GM21447 (cell line): Measurements from ENCODE around the gene PRICKLE2.
"Not testable (repeated sequence)": the region's sequence is repeated elsewhere in the genome, so short reads cannot be mapped to it uniquely, and the experiment has no call there.

Experiments
- ATAC-seq: cut with Tn5 transposase; IDR thresholded peaks from one replicate; pipeline ENCODE4 v1.9.1; 2021; ENCODE audit not compliant: unreplicated experiment

The PRICKLE2 gene

DNA sequence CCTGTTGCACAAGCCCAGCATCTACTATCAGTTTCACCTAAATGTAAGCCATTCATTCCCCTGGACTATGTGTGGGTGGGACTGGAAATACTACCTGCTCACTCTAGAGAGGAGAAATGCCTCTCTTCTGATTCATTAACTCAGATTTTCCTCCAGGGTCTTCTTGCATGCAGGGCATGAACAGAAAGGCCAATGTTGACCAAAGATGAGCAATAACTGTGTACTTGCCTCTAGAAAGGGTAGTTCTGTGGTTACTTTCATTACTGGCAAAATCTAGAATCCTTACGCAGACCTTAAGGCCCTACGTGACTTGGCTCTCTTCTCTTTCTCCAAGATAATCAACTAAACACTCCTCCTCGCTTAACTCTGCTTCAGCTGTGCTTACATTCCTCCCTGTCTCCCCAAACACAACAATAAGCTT is 120.6 kb downstream of the PRICKLE2 start:
- no peak for ATAC-seq

DNA sequence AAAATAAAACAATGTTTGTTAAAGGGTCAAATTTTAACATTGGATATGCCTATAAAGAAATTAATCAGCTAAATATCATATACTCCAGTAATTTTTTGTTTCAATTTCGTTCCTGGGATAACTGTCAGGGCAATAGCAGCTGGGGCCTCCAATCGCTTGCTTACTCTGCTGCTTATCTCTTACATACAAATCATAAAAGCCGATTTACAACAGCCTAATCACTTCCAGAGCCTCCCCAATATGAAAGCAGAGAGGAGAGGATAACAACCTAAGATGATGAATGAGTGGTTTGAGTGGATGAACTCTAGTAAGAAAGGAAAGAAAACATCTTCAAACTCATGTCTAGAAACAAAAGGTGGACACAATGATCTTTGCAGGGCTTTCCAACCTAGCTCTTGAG is 121.3 kb downstream of the PRICKLE2 start:
- ATAC-seq, result no peak

DNA sequence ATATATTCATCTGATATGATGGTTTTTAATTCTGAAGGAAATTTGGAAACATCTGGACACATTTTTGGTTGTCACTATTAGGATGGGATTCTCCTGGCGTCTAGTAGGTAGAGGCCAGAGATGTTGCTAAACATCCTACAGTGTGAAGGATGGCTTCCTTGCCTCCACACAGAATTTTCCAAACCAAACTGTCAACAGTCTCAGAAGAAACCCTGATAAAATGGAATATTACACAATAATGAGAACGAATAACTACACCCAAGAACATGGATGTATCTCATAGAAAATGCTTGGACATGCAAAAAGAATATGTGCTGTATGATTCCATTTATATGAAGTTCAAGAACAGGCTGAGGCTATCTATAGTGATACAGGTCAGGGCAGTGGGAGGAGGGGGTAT is 122.1 kb downstream of the PRICKLE2 start:
- no peak for ATAC-seq

DNA sequence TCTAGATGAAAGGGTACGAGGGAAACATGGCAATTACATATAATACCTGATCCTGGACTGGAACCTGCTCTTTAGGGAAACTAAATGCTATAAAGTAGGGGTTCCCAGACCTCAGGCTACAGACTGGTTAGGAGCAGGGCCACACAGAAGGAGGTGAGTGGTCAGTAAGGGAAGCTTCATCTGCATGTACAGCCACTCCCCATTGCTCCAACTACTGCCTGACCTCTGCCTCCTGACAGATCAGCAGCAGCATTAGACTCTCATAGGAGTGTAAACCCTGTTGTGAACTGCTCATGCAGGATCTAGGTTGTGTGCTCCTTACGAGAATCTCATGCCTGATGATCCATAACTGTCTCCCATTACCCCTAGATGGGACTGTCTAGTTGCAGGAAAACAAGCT is 123.1 kb downstream of the PRICKLE2 start:
- ATAC-seq, result no peak

DNA sequence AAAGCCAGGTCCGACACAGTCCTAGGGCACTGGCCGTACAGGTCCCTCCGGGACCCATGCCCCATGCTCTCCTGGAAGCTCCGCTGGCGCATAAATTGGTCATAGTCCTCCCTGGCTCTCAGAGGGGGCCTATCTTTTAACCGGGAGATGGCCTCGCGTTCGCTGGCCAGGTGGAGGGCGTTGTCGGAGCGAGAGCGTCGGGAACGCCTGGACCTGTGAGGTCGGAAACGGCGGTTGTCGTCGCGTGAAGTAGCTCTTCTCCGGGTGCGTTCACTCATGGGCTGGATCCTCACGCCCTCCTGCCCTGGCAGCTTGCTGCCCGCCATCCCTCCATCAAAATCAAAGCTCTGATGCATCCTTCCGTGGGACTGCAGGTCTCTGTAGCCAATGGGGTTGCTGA is 126.0 kb downstream of the PRICKLE2 start:
- ATAC-seq, result no peak

DNA sequence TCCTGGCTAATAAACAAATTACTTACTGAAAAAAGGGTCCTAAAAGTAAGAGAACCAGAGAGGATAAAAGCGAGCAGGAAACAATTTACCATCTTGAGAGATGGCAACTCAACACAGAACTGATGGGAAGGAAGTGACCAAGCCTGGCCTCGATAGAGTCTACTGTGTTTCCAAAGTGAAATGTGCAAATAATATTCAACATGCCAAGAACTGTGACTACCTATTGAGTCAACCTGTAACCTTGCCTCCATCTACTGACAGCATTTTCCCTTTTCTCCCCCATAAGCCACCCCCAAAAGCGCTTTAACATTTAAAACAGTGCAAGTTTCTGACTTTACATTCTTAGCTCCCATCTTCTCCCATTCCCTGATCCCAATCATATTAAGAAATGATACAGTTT is 126.6 kb downstream of the PRICKLE2 start:
- no peak for ATAC-seq

DNA sequence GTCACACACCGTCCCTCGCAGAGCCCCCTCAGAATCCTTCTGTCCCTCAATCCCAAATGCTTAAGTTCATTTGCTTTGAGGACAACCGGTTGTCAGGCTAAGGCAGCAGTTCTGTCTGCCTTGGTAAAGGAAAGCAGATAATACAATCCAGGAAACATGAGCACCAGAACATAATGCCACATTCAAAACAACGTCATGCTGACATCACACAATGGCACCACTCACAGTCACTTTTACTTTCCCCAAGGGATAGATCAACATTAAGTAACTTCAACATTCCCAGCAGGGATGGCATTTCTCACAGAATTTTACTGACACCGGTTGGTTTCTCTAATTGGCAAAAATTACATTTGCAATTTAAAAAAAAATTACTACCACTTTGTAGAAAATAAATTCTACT is 127.3 kb downstream of the PRICKLE2 start:
- ATAC-seq, result no peak

DNA sequence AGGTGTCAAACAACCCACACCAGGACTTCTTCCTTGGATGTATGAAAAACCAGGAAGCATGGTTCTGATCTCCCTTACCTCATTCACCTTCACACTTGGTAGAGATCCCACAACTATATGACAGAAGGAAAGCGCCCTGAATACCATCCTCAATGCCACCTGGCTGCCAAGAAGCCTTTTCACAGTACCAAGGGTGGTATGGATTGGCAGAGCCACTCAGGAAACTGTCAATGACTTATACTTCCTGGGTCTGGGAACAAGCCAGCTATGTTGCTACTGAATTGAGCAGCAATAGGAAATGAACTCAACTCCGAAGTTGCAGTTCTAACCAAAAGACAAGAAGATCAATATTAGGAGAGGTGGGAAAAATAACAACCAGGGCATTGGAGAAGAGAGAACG is 129.5 kb downstream of the PRICKLE2 start:
- ATAC-seq, result no peak

DNA sequence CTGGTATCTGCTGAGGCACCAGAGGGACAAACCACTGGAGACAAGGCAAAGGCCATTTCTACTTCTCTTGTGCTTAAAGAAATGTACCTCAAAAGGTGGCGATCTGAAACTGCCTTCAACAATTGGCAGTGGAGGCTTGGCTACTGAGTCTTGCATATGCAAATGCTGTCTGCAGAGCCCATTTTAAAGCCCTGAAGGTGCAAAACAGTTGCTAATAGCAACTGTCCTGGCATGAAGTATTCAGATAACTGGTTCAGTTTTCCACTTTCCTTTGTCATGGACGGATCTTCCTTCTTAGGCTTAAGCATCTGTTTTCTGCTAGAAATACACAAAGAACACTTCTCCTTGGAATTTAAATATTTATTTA is 130.6 kb downstream of the PRICKLE2 start:
- ATAC-seq, result no peak

DNA sequence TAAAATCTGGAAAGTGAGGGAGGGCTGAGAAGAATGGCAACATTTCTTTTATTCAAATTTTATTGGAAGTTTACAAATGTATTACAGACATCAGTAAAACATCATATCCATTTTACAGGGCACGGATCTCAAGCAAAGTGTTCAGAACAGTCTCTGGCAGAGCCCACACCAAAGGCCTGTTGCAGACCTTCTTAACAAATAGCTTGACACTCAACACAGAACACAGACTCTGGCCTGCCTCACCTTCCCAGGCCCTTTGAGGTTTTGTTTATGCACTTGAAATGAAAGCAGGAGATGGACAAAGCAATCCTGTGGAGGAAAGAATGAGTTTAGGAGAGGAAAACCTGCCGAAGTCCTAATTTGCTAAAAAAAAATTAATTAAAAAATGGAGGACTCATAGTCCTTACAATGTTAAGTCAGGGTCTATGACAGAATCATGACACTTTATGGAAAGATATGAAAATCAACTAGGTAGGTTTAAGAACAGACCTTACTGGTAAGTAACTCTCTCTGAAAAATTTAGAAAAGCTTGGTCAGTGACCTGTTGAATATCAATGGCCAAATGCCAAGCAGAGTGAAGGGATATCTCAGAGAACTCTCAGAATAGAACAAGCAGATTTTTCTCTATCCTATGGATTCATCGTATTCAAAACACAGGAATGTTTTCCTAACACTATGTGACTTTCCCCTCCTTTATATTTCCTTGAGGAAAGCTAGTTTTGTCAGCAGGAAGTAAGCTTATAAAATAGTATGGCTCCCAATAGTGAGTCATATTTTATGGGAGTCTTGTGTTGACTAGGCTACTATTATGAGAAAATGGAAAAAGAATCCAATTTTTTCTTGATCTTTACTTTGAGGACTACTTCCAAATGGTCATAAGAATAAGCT is 131.2 kb downstream of the PRICKLE2 start:
- ATAC-seq, result no peak

DNA sequence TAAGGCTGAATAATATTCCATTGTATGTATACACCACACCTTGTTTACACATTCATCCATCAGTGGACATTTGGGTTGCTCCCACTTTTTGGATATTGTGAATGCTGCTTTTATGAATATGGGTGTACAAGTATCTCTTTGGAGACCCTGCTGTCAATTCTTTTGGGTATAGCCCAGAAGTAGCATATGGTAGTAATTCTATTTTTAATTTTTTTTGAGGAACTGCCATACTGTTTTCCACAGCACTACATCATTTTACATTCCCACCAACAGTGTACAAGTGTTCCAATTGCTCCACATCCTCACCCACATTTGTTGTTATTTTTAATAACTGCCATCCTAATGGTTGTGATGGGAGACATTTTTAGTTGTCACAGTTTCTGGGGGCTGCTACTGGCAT is 132.1 kb downstream of the PRICKLE2 start:
- ATAC-seq, result no peak

DNA sequence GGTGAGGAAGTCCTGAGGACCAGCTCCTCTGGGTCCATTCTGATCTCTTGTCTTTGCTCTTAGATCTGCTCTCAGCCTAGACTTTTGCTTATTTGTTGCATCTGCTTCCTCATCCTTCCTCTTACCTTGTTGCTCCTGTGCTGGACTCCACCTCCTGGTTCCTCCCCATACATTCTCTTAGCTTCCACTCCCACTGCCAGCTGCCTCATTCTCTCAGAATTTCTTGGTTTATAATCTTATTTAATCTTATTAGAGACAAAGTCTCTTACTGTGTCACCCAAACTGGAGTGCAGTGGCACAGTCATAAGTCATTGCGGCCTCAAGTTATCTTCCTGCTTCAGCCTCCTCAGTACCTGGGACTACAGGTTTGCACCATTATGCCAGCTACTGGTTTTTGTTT is 133.8 kb downstream of the PRICKLE2 start:
- no peak for ATAC-seq

DNA sequence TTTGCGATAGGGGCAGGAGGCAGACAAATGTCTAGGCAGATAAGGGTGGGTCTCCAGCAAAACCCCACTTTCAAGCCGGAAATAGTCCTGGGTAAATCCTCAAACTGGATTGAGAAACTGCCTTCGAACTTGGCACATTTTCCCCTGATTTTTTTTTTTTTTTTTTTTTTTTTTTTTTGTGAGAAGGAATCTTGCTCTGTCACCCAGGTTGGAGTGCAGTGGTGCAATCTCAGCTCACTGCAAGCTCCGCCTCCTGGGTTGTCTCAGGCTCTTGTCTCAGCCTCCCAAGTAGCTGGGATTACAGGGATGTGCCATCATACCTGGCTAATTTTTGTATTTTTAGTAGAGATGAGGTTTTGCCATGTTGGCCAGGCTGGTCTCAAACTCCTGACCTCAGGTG is 135.9 kb downstream of the PRICKLE2 start:
- ATAC-seq, result not testable (repeated sequence)

DNA sequence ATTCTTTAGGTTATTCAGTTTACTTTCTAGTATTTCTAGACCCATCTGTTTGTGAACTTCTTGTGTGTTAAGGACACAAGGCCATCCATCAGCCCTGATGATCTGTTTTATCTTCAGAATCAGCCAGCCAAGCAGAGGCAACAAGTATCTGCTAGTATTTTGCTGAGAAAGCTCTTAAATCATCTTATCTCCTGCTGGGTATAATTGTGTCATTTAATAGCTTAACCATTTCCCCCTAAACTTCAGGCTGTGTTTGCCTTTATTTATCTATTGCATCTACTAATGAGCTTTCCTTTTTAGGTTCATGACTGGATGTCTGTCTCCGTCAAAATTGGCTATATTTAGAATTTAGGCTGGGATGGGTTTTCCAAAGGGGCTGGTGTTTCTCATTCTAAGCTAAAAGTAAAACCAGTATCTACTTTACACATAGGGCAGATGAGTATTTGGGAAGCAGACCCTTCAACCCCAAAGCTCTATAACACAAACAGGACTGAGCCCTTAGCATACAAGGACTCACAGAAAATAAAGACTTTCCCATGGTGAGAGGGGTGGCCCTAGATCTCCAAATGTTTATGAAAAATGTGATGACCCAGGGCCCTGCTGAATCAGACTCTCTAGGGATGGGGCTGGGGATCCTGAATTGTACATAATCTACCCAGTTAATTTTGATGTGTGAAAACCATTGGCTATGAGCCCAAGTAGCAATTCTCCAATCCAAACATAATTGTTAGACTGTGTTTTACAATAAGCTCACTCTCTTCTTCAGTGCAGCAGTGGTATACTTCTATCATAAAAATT is 136.7 kb downstream of the PRICKLE2 start:
- ATAC-seq, result no peak

DNA sequence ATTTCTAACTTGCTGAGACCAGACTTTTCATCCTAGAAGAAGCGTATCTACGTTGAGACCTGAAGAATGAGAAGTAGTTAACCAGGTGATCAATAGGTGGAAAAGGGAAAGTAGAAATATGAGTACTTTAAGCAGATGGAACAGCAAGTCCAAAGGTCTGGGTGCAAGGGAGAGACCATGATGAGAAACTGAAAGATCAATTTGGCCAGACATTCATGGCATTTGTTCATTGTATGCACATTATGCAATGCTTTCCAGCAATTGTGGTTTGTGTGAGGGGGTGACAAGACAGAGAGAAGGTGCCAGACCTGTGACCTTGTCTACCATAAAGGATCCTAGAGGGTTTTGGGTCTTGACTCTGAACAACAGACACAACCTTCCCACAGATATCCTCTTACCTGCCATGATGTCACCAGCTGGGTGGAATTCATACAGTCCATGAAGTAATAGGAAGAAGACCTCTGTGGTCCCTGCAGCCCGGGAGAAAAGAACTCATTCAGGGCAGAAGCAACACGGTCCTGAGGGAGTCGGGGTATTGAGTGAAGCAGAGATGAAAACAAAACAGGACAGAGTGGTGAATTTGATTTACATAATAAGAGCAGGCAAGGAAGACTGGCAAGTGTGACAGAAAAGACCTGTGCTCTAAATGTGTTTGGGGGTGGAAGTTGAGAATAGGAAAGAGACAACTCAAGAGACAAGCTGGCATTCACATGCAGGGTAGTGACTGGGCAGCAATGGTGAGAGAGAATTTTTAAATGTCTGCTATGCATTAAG is 138.6 kb downstream of the PRICKLE2 start:
- no peak for ATAC-seq

DNA sequence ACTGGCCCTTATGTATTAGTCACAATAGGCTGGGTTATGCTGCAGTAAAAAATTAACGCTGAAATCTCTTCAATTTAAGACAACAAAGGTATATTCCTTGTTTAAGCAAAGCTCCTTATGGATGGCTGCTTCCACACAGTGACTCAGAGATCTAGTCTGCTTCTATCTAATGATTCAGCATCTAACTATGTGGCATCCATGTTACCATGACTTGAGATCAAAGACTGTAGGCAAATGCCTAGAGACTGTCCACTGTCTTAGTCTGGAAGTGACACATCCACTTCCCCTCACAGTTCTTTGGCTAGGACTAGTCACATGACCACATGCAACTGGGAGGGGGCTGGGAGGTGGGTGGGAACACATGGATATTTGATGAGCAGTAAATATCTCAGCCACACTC is 140.6 kb downstream of the PRICKLE2 start:
- ATAC-seq, result no peak

DNA sequence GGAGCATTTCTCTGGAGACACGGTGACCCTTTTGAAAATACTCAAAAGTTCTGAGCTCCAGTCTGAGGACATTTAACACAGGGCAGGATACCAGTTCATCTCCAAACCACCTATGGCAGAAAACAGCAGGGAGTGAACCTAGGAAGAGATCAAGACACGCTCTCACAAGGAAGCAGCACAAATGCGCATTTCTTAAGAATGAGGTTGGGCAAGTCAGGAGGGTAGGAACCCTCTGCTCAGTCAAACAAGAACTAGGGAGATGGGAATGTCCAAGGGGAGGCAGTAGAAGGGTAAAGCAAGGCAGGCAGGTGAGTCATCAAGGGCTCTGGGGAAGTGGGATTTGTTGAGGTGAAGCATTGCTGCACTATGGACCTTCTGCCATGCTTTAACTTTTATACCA is 141.7 kb downstream of the PRICKLE2 start:
- ATAC-seq, result no peak

DNA sequence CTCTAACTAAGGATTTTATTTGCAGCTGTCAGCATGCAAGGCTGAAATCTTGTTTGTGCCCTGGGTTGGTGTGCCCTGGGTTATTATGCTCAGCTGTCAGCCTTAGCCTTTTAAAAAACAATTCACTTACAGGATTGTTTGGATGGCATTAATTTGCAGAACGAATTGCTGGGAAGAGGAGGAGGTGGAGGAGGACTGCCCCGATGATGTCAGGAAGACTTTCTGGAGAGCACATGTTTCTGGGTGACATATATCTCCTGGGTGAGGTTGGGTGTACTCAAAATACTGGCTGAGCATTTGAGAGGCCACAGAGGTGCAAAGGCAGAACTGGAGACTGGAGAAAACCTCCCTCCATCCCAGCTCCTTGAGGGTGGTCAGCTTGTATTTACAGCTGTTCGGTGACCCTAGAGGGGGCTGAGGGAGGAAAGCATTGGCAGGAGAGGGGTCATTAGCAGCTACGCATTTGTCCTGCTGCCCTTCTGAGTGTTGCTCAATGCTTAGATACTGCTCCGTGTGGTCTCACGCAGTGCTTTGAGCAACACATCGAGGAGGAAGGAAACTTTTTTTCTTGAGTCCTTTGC is 142.2 kb downstream of the PRICKLE2 start:
- ATAC-seq, result no peak

DNA sequence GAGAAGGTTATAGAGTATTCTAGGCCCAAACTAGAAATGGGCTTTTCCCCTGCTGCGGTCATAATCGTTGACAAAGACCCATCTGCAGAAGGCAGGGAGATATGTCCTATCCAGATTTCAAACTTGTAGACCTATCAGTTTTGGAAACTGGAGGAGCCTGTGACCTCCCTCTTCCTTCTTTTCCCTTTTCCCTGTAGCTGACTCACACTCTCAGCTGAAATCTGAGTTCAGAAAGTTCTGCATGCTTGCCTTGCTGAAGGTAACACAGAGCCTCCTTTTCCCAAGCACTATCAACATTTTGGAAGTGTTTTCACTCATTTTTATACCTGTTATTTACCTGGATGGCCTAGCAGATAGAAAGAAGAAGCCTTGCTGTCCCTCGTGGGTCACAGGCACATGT is 142.9 kb downstream of the PRICKLE2 start:
- no peak for ATAC-seq

DNA sequence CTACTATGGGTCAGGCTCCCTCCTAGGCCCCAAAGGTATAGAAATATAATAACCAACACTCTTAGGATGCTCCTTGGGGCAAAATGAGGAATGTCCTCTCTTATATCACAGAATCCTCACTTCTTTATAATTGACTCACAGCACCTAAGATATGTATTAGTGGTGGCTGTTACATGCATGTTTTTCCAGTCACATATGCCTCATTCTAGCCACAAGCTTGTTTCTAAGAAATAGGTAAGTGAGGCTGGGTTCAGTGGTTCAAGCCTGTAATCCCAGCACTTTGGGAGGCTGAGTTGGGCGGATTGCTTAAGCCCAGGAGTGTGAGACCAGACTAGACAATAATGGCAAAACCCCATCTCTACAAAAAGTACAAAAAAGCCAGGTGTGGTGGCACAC is 144.0 kb downstream of the PRICKLE2 start:
- no peak for ATAC-seq

DNA sequence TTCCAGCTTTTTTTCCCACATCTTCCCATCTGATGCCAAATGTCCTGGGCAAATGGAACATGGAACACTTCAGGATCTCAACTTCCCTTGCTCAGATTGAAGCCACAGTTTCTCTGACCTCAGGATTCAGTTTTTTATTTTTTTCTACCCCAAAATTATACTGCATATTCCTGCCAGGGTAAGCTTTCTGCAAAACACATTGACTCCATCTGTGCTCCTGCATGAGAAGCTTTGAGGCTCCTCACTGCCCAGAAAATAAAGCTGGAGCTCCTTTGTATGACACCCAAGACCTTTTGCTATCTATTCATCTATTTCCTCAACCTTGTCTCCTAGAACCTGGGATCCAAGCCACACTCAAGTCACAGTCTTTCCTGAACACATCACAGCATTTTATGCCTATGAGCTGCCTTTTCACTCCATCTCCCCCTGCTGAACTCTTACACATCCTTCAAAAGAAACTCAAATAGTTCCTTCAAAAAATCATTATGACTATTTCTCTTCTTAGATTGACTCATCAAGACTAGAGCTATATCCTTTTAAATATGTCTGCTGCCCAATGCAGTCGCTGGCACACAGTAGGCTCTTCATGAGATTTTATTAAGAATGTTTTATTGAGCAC is 144.5 kb downstream of the PRICKLE2 start:
- ATAC-seq, result no peak
